Activated naive CD4-positive, alpha-beta T cell treated with Interleukin-2 at 50 U/mL for 16 hours (primary cell): Measurements from ENCODE around the gene NUSAP1.
"Not testable (repeated sequence)": the region's sequence is repeated elsewhere in the genome, so short reads cannot be mapped to it uniquely, and the experiment has no call there.

Experiments
- DNase-seq: peaks from one replicate; pipeline ENCODE4 v3.0.0-alpha.2; 2020

The NUSAP1 gene, protein sequence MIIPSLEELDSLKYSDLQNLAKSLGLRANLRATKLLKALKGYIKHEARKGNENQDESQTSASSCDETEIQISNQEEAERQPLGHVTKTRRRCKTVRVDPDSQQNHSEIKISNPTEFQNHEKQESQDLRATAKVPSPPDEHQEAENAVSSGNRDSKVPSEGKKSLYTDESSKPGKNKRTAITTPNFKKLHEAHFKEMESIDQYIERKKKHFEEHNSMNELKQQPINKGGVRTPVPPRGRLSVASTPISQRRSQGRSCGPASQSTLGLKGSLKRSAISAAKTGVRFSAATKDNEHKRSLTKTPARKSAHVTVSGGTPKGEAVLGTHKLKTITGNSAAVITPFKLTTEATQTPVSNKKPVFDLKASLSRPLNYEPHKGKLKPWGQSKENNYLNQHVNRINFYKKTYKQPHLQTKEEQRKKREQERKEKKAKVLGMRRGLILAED

DNA sequence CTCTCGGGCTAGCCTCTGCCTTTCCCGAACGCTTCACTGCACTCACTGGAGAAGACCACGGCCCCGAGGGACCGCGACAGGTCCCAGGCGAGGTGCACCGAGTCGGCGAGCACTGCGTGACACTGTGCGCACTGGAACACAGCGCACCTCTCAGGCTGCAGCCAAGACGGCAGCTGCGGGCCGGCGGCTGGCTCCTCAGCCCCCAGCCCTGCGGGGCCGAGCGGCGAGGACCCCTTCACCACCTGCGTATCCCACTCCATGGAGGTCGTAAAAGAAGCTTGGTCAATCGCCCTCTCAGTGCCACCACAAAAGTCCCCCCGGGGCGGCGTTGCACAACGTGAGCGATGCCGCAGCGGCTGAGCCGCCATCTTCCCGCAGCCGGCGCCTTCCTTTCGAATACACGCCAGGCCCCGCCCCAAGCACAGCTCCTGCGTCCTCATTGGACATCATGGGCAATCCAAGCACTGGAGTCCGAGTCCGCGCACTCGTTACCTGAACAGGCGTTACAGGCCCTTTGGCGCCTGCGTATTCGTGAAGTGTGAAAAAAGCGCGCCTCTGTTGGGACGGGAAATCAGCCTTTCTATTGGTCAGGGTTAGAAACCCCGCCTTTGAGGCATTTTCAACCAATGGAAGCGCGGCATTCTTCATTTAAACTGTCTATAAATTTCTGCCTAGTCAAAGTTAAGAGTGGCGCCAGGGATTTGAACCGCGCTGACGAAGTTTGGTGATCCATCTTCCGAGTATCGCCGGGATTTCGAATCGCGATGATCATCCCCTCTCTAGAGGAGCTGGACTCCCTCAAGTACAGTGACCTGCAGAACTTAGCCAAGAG, at the start of gene NUSAP1, which contains the start of gene OIP5:
Gene NUSAP1, plus strand, starts transcription at position 688 of the 832 bp plus-strand sequence. Its CDS starts 77 bp downstream, at position 765.
Gene OIP5, minus strand, starts transcription at position 398 of the 832 bp plus-strand sequence. Its CDS starts 30 bp downstream, at position 368.
- DNase-seq: peak; percentile 99

DNA sequence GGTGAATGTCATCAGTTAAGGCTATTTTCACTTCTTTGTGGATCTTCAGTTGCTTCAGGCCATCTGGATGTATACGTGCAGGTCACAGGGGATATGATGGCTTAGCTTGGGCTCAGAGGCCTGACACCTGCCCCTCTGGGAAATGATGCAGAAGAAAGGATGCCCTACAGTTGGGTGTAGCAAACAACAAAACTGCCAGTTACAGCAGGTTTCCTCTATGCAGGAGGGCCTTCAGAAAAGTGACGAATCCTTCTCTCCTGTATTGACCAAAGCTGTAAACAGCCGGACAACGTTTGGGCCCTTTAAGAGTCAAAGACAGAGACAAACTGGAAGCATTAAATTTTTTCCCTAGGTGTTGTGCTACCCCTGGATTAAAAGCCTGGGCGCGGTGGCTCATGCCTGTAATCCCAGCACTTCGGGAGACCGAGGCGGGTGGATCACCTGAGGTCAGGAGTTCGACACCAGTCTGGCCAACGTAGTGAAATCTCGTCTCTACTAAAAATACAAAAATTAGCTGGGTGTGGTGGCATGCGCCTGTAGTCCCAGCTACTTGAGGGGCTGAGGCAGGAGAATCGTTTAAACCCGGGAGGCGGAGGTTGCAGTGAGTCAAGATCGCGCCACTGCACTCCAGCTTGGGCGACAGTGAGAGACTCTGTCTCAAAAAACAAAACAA, 49.6 kb upstream of the NUSAP1 start:
- not testable (repeated sequence) for DNase-seq

DNA sequence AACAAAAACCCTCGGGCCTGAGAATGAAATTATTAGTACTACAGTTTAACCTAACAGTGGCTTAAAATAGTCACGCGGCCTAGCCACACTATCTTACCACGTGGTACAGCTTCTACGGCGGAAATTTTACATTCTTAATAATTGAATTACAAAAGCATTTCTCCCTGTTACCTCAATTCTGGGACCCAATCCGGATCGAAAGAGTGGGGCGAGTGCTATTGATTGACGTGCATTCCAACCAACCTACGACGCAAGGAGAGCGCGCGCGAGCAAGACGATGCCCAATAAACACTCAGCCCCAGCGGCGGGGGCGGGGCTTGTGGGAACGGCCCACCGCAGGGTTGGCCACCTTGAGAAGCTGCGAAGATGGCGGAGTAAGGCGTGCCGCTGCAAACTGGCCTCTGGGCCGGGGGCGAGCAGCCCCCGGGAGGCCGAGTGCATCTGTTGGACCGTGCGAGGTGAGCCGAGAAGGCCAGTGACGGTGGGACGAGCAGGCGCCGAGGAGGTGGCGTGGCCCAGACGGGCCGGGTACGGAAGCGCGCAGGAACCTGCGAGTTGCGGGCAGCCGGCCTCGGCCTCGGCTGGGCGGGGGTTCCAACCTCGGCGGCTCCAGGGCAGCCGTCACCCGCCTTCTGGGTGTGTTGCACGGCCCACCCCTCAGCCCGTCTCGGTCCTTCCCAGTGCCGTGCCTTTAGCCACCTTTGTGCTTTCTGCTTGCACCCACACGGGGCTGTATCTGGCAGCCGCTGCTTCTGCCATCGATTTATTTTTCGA, 48.8 kb upstream of the NUSAP1 start:
- DNase-seq: peak; percentile 98

DNA sequence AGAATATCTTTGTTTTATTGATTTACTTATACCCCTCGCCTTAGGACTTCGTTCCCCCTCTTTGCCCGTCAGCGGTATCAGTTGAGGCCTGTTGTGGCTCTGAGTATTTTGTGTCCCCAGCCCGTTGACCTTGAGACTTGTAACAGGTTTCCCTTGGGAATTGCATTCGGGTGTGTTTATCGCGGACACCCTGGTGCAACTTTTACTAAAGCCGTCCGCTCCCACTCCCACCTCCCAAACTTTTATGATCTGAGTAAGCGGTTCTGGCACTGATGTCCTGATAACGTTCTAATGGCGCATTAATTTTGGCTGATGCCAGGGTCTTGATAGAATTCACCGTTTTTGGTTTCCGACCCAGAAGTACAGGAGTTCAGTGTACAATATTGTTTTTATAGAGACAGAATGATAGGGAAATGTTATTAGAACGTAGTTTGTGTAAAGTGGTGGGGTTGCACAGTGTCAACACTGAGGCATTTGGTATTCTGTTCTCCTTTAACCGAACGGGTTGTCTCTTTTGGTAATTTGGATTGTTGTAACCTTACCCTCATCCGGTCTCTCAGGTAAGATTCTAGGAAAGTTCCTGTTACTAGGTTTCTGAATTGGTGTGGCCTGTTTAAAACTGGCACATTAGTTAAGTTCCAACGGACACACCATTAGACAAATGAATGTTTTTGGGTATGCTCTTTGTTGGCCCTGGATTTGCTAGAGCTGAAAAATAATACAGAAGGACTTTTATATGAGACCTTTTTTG, 48.1 kb upstream of the NUSAP1 start:
- DNase-seq: no peak

DNA sequence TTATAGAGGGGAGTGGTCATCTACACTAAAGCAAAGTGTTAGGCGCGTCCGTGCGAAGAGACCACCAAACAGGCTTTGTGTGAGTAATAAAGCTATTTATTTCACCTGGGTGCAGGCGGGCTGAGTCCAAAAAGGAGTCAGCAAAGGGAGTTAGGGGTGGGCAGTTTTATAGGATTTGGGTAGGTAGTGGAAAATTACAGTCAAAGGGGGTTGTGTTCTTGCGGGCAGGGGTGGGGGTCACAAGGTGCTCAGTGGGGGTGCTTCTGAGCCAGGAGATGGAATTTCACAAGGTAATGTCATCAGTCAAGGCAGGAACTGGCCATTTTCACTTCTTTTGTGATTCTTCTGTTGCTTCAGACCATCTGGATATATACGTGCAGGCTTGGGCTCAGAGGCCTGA, 47.4 kb upstream of the NUSAP1 start:
- DNase-seq: no peak

DNA sequence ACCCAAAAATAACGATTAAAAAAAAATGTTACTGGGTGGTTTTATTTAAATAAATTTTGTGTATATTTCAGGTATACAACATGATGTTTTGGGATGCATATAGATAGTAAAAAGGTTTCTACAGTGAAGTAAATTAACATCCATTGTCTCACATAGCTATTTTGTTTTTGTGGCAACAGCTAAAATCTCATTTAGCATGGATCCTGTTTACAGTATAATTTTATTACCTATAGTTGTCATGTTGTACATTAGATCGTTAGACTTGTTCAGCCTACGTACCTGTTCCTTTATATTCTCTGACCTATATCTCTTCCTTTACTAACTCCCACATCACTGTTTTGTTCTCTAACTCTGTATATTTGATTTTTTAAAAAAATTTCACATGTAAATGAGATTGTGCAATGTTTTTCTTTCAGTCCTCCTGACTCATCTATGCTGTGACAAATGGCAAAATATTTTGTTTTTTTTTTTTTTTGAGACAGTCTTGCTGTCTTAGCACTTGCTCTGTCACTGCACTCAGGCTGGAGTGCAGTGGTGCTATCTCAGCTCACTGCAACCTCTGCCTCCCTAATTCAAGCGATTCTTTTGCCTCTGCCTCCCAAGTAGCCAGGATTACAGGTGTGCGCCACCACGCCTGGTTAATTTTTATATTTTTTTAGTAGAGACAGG, 45.9 kb upstream of the NUSAP1 start:
- DNase-seq: no peak

DNA sequence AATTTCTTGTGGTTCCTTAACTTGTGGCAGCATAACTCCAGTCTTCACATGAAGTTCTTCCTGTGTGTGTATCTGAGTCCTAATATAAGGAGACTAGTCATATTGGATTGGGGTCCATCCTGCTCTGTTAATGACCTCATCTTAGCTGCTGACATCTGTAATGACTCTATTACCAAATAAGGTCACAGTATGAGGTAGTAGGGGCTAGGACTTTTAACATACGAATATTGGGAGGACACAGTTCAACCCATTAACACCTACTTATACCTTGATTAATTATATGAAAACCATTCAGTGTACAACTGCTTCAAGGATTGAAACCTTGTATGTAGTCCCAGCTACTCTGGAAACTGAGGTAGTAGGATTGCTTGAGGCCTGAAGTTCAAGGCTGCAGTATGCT, 44.2 kb upstream of the NUSAP1 start:
- no peak for DNase-seq

DNA sequence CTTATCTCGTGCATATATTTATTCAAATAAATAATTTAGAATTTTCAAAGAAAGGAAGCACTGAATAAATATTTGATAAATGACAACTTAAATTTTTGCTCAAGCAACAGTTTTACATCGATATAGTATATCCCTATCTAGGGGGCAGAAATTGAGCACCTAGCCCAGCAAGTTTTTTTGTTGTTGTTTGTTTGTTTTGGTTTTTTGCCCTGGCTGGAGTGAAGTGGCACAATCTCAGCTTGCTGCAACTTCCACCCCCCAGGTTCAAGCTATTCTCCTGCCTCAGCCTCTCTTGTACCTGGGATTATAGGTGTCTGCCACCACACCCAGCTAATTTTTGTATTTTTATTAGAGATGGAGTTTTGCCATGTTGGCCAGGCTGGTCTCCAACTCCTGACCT, 42.7 kb upstream of the NUSAP1 start:
- no peak for DNase-seq

DNA sequence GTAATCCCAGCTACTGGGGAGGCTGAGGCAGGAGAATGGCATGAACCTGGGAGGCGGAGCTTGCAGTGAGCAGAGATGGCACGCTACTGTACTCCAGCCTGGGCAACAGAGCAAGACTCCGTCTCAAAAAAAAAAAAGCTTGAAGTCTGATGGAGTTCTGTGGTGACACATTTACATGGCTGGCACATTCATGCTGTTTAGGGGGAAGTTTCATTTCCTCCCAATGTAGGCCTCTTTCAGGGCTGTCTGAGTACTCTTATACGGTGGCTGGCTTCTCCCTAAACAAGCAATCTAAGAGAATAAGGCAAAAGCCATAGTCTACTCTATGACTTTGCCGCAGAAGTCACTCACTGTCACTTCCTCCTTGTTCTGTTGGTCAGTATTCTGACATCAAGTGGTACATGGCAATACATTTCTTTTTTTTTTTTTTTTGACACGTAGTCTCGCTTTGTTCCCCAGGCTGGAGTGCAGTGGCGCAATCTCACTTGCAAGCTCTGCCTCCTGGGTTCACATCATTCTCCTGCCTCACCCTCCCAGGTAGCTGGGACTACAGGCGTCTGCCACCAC, 41.5 kb upstream of the NUSAP1 start:
- no peak for DNase-seq

DNA sequence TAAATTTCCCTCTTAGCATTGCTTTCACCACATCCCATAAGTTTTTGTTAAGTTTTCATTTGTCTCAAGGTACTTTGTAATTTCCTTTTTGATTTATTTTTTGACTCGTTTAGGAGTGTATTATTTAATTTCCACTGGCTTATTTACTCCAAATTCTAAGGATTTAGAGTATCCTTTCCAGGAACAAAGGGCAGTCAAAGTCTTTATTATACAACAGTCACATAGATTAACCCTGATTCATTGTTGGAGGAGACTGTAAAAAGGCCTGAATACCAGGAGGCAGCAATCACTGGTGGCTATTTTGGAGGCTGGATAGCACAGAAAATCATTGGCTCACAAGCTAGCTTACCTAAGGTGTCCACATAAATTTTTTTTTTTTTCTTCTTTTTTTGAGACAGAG, 40.2 kb upstream of the NUSAP1 start:
- no peak for DNase-seq

DNA sequence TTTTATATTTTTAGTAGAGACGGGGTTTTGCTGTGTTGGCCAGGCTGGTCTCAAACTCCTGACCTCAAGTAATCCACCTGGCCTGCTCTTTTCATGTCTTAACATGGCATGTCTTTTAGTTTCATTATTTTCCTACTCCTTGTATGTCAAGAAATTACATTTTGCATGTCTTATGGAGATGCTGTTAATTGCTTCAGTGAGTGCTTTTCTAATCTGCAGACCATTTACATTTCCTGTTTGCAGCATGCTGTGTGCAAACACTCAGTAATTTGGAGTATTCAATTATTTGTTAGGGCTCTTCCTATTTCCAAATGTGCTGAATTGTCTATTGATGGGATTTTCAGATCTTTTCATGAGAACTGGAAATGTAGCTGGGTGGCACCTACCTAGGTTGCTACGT, 31.5 kb upstream of the NUSAP1 start:
- not testable (repeated sequence) for DNase-seq

DNA sequence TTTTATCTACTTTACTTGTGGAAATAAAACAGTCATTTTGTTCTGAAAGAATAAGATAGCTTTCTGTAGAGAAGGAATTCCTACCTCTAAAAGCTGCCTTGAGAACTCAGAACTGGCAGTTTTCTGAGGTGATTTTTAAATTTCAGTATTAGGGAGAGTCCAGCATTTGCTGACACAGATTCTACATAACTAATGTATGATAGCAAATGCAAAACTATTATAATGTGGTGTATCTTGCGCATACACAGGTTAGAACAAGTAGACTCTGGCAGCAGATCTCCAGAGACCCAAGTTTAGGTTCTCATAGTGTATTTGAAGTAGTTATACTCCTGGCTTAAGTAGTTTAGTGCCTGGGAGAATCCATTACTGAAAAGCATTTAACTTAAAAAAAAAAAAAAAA, 31.1 kb upstream of the NUSAP1 start:
- DNase-seq: no peak

DNA sequence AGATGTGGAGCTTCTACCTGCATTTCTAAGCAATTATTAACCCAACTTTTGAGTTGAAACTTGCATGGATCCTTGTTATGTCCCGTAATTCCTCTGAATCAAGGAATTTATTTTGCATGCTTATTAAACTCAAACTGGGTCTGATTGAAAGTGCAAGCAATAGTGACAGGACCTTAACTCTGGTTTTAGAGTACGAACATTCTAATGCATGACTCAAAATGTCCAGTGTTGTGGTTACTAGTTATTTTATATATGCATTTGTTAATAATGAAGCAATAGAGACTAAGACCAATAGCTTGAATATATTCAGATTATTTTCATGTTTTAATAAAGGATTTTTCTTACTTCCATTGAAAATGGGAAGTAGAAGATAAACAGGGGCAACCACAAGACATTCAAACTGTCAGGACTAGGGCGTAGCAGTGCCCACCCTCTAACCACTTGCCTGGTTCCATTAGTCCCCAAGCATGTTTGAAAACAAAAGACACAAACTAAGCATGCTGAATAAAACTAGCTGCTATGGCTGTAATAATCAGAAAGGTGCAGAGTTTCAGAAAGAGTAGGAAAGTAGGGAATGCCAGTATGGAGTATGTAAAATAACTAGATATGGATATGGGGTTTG, 28.4 kb upstream of the NUSAP1 start:
- no peak for DNase-seq

DNA sequence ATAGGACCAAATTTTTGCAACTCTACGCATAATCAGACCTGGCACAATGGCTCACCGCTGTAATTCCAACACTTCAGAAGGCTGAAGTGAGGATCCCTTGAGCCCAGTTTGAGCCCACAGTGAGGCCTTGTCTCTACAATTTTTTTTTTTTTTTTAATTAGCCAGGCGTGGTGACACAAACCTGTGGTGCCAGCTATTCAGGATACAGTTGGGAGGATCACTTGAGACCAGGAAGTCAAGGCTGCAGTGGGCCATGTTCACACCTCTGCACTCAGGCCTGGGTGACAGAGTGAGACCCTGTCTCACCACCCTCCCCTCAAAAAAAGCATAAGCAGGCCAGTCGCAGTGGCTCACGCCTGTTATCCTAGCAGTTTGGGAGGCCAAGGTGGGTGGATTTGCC, 25.0 kb upstream of the NUSAP1 start:
- no peak for DNase-seq

DNA sequence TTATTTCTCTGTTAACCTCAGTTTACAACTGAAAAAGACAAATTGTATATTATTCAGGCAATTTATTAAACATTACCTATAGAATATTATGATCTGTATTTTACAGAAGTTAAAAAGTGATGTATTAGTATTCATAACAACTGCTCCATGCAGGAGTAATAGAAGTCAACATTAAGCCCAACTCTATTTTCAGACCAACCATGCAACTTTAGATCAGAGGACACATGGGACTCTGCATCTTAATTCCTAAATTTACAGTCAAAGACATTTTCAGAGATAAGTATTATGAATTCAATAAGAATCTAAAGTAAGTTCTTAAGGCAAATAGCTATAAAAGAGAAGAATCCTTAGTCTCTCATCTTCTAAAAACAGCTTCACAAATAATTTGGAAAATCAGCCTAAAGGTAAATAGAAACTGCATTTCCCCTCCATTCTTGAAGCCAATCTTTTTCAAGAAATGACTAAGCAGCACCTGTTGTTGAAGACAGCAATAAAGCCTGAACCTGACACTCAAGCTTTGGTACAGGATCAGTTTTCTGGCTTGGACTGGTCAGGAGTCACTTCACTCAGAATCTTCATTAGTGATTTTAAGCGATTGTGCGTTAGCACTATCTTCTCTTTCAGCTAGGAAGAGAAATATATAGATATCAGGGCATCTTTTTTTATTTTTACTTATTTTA, 23.3 kb upstream of the NUSAP1 start:
- DNase-seq: no peak

DNA sequence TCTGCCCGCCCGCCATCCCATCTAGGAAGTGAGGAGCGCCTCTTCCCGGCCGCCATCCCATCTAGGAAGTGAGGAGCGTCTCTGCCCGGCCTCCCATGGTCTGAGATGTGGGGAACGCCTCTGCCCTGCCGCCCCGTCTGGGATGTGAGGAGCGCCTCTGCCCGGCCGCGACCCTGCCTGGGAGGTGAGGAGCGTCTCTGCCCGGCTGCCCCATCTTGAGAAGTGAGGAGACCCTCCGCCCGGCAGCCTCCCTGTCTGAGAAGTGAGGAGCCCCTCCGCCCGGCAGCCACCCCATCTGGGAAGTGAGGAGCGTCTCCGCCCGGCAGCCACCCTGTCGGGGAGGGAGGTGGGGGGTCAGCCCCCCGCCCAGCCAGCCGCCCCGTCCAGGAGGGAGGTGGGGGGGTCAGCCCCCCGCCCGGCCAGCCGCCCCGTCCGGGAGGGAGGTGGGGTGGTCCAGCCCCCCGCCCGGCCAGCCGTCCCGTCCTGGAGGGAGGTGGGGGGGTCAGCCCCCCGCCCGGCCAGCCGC, 11.8 kb upstream of the NUSAP1 start:
- not testable (repeated sequence) for DNase-seq

DNA sequence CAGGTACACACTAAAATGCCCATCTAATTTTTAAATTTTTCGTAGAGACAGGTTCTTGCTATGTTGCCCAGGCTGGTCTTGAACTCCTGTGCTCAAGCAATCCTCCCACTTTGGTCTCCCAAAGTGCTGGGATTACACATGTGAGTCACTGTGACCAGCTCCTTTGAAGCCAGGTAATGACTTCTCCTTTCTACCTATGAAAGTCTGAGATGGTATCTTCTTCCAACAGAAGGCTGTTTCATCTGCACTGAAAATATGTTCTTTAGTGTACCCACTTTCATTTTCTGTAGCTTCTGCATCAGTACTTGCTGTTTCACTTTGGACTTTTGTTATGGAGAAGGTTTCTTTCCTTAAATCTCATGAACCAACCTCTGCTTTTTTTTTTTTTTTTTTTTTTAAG, 9.1 kb upstream of the NUSAP1 start:
- no peak for DNase-seq

DNA sequence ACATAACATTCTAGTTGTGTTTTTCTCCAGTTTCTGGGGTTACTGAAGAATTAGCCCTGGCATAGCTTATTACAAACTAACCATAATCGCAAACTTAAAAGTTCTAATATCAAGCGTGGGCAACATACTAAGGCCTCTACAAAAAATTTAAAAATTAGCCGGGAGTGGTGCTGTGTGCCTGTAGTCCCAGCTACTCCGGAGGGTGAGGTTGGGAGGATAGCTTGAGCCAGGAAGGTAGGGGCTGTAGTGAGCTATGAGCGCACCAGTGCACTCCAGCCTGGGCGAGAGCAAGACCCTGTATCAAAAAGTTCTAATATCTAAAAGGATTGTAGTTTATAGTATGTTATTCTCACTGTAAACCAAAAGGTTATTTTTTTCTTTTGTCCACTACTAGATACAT, 1.4 kb upstream of the NUSAP1 start:
- no peak for DNase-seq

DNA sequence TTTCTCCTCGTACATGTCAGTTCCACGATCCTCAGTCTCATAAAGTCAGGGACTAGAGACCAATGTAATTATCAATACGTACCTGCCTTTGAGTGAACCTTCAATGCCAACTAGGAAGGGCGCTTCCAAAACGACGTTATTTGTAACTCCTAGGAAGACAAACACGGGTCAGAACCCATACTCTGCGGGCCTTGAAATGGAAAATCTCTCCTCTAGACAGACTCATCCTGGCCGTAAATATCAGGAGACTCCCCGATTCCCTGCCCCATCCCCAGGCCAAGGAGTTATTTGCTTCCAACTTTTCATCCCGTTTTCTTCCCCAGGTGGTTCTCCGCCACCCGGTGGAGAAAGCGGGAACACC, 868 bp upstream of the NUSAP1 start:
- no peak for DNase-seq
